ENCODE measurements around the gene CD3D. TPM values are rescaled to one million over a fixed set of nuclear protein-coding genes. Genes with fewer than 3 reads are reported as not detected.

Gene CD3D
- total RNA-seq, 2 donors from 2014 or later = 313 to 354 TPM

Other genes with a start within 250 kb of the CD3D start
- not detected for gene SCN4B, start 189.9 kb downstream of the CD3D start, total RNA-seq
- not detected for gene SCN2B, start 166.1 kb downstream of the CD3D start, total RNA-seq
- gene JAML, start 117.7 kb downstream of the CD3D start, total RNA-seq = 10 to 100 TPM; 79.9 to 84.0 TPM
- 10 to 100 TPM; 24.5 to 26.4 TPM for gene MPZL3, start 90.3 kb downstream of the CD3D start, total RNA-seq
- gene MPZL2, start 78.4 kb downstream of the CD3D start, total RNA-seq = under 1 TPM; 0.50 to 0.99 TPM
- gene CD3E, start 38.0 kb downstream of the CD3D start, total RNA-seq = 100 to 1,000 TPM; 511 to 544 TPM
- 100 to 1,000 TPM; 156 to 170 TPM for gene CD3G, start 1.6 kb upstream of the CD3D start, total RNA-seq
- gene UBE4A, start 16.9 kb upstream of the CD3D start, total RNA-seq = 10 to 100 TPM; 39.4 to 43.5 TPM
- 100 to 1,000 TPM; 183 to 184 TPM for gene ATP5MG, start 58.9 kb upstream of the CD3D start, total RNA-seq
- gene KMT2A, start 93.8 kb upstream of the CD3D start, total RNA-seq = 100 to 1,000 TPM; 156 to 178 TPM
- under 1 TPM in 1 of 2 donors, not detected in 1; 0.55 TPM for gene TTC36, start 184.8 kb upstream of the CD3D start, total RNA-seq
- gene TMEM25, start 188.5 kb upstream of the CD3D start, total RNA-seq = 1 to 10 TPM; 9.2 to 10.0 TPM
- gene IFT46, start 223.2 kb upstream of the CD3D start, total RNA-seq = 1 to 10 TPM; 5.2 to 5.7 TPM
- gene ARCN1, start 229.7 kb upstream of the CD3D start, total RNA-seq = 10 to 100 TPM; 86.2 to 87.5 TPM